Measurements from ENCODE around the gene GMDS.

- TF ChIP-seq CTCF (IDR thresholded peaks at IDR 0.05): no peak
- no peak for TF ChIP-seq ZNF281 (CRISPR knock-in tag; IDR thresholded peaks at IDR 0.05)
- TF ChIP-seq KAT7 (CRISPR knock-in tag; IDR thresholded peaks at IDR 0.05; ENCODE audit: borderline replicate concordance): no peak
- TF ChIP-seq ZMAT4 (CRISPR knock-in tag; IDR thresholded peaks at IDR 0.05): no peak
- no peak for TF ChIP-seq ARID4B (CRISPR knock-in tag; IDR thresholded peaks at IDR 0.05; ENCODE audit: borderline replicate concordance)
- TF ChIP-seq NFYB (CRISPR knock-in tag; conservative IDR thresholded peaks at IDR 0.05; ENCODE audit: low read depth): no peak
- TF ChIP-seq FOXJ3 (CRISPR knock-in tag; IDR thresholded peaks at IDR 0.05; ENCODE audit: borderline replicate concordance): no peak
- TF ChIP-seq IRF1 (CRISPR knock-in tag; IDR thresholded peaks at IDR 0.05): no peak
- TF ChIP-seq NR2C2 (CRISPR knock-in tag; IDR thresholded peaks at IDR 0.05): no peak
- no peak for TF ChIP-seq USF2 (CRISPR knock-in tag; IDR thresholded peaks at IDR 0.05)
- no peak for TF ChIP-seq NFE2L1 (CRISPR knock-in tag; IDR thresholded peaks at IDR 0.05)
- no peak for TF ChIP-seq ZNF396 (CRISPR knock-in tag; IDR thresholded peaks at IDR 0.05; ENCODE audit: borderline replicate concordance)
Measured at GRCh38 chr6:2197177-2197671, 48.2 kb downstream of the GMDS start.

All from WTC11 (cell line).